GM18867 (cell line): ENCODE data around the gene PRSS38.
"Not testable (repeated sequence)": the region's sequence is repeated elsewhere in the genome, so short reads cannot be mapped to it uniquely, and the experiment has no call there.

ENCODE experiments used
- ATAC-seq: cut with Tn5 transposase; IDR thresholded peaks from one replicate; pipeline ENCODE4 v1.9.1; 2021; ENCODE audit warnings: mild to moderate bottlenecking, moderate library complexity; ENCODE audit not compliant: unreplicated experiment

The PRSS38 gene

GRCh38 chr1:227838181-227838580 lies 22.7 kb downstream of the PRSS38 start:
- no peak for ATAC-seq

- ATAC-seq: no peak
Observed at GRCh38 chr1:227841096-227841495, 25.6 kb downstream of the PRSS38 start.

- ATAC-seq: no peak
Observed at GRCh38 chr1:227844320-227845146, 29.1 kb downstream of the PRSS38 start.

DNA sequence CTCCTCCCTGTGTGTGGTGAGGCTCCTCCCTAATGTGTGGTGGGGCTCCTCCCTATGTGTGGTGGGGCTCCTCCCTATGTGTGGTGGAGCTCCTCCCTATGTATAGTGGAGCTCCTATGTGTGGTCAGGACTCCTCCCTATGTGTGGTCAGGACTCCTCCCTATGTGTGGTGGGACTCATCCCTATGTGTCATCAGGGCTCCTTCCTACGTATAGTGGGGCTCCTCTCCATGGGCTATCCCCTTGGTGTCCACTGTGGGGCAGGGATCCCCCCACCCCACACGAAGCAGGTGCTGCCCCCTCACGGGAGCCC lies 29.6 kb downstream of the PRSS38 start:
- no peak for ATAC-seq

DNA sequence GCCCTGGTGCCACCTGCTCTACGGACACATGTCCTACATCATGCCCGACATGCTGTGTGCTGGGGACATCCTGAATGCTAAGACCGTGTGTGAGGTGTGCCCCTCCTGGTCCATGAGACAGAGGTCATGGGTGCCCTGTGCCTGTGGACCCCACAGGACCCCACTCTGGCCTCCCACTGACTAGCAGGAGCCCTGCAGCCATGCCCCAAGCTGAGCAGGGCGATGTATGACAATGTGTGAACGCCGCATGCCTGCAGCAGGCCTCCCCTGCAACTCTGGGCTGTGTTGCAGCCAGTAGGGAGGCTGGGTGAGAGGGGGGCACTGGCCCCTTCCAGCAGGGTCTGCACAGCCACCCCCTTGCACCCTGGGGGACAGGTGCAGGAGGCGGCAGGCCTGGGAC lies 30.0 kb downstream of the PRSS38 start:
- no peak for ATAC-seq

DNA sequence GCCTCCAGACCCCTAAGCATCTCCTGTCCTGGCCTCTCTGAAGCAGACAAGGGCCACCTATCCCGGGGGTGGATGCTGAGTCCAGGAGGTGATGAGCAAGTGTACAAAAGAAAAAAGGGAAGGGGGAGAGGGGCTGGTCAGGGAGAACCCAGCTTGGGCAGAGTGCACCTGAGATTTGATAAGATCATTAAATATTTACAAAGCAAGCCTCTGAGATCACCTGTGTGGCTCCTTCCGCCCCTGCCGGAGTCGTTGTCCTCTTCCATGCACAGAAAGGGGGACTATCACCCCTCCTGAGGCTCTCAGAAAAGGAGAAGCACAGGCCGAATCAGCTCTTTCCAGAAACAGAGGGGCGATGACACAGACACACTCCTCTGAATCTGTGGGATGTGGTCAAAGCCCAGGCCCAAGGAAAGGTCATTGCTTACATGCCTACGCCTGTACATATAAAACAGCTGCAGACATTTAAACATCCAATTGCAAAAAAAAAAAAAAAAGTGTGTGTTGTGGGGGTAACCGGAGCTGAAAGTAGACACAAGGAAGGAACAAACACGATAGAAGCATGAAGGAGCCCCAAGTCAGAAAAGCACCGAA lies 30.9 kb downstream of the PRSS38 start:
- no peak for ATAC-seq

DNA sequence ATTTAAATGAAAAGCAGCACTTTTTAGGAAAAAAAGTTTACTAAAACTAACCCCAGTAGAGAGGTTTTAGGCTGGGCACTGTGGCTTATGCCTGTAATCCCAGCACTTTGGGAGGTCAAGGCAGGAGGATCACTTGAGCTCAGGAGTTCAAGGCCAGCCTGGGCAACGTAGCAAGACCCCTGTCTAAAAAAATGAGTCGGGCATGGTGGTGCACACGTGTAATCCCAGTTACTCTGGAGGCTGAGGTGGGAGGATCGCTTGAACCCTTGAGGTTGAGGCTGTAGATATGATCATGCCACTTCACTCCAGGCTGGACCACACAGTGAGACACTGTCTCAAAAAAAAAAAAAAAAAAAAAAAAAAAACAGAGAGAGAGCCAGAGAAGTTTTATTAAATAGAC lies 31.6 kb downstream of the PRSS38 start:
- ATAC-seq: not testable (repeated sequence)

DNA sequence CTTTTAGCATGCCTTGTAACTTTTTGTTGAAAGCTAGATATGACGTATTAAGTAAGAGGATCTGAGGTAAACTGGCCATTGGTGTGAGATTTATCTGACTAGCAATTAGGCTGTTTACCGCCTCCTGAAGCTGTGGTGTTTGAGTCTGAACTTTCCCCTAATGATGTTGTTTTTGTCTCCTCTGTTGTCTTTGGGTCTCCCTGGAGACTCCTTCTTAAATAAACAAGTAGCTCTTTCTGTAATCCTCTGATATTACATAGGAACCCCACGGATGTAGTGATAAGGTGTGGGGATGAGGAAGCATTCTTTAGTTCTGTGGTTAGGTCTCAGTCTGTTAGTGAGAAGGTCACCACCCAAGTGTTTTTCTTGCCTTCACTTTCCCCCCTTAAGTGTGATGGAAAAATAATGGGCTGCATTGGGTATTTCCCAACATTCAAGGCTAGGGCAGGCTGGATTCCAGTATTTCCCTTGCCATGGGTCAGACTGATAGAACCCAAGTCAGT lies 33.0 kb downstream of the PRSS38 start:
- ATAC-seq: no peak

DNA sequence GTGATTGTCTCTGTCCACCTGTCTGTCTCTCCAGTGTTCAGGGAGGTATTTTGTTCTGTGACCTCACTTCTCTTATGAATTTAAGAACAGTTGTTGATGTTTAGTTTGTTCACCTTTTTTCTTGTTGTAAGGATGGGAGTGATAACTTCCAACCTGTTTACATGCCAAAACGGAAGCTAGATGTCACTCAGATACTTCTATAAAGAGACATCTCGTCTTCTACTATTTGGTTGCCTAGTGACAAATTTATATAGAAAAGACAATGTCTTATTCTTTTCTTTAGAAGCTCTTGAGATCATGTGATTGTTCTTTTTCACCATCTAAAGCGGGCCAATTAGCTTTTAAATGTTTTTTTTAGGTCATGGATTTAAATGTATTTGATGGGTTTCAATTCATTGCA lies 33.8 kb downstream of the PRSS38 start:
- ATAC-seq: no peak

GRCh38 chr1:227854189-227854588 lies 38.7 kb downstream of the PRSS38 start:
- no peak for ATAC-seq

DNA sequence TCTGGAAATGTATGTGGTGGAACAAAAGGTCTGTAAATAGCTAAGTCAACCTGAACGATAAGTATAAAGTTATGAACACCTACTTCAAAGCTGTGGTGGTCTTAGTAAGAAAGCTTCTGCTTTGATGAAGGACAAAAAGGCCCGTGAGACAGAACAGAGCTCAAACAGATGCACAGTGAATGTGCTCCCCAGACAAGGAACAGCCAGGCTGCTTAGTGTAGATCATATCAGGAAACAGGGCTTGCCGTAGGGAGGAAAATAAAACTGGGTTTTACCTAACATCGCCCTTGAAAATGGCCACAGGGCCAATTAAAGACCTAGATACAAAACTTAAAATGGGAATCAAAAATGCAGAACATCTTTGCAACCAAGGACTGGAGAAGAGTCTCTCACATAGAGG lies 40.2 kb downstream of the PRSS38 start:
- ATAC-seq: no peak

- no peak for ATAC-seq
Observed at GRCh38 chr1:227856147-227856858, 40.8 kb downstream of the PRSS38 start.

DNA sequence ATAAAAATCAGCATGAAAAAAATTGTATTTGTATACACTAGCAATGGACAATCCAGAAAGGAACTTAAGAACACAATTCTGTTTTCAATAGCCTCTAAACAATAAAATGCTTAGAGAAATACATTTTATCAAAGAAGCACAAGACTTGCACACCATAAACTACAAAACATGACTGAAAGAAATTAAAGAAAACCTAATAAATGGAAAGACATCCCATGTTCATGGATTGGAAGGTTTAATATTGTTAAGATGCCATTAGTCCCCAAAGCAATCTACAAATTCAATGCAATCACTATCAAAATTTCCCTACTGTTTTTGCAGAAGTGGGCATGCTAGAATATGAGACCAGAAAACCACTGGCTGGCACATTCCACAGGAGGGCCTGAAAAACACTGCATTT lies 49.4 kb downstream of the PRSS38 start:
- no peak for ATAC-seq

GRCh38 chr1:227869279-227869842 lies 53.9 kb downstream of the PRSS38 start:
- no peak for ATAC-seq

DNA sequence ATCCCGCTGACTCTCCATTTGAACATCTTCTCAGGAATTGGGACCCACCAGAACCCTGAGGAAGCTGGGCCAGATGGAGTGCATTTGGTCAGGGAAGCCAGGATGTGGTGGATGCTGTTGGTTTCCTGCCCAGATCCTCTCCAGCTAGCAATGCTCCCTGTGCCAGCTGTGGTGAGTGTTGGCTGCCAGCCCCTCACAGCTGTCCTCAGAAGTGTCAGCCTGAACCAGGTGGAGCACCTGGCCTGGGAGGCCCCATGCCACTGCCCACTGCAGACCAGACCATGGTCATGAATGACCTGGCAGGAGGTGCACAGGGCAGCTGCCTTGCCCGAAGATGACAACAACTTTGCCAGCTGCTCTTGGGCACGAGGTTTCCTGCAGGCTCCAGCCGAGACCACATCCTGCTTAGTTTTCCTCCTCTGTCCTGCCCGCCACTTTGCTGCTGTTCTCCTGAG lies 54.4 kb downstream of the PRSS38 start:
- no peak for ATAC-seq

DNA sequence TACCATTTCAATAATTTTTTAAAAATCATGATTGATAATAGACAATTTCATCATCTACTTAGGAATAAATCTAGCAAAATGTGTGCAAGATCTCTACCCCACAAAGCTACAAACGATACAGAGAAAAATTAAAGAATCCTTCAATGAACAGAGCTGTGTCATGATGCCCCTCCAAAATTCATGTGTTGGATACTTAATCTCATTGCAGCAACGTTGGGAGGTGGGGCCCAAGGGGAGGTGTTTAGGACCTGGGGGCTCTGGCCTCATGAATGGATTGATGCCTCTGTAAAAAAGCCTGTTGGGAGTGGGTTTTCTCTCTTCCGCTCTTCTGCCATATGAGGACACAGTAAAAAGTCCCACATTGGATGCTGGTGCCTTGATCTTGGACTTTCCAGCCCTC lies 54.9 kb downstream of the PRSS38 start:
- ATAC-seq: no peak

- not testable (repeated sequence) for ATAC-seq
Observed at GRCh38 chr1:227871892-227872291, 56.4 kb downstream of the PRSS38 start.

GRCh38 chr1:227877810-227878209 lies 62.3 kb downstream of the PRSS38 start:
- not testable (repeated sequence) for ATAC-seq

DNA sequence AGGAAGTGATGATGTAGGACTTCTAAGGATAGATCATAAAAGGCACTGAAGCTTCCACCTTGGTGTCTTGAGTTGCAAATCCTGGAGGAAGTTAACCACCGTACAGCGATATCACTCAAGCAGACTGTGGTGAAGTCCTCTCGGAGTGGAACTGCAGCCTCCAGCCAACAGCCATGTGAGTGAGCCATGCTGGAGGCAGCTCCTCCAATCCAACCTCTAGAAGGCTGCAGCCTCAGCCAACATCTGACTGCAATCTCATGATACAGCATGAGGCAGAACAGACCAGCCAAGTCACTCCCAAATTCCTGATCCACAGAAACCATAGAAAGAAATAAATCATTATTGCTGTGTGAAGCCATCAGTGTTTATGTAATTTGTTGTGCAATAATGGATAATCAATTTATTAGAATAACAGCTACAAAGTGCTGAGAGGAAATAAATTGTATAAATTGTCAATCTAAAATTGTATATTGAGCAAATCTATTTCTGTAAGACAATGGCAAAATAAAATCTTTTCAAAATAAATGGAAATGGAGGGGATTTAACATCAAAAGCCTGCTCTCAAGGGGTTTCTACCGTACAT lies 65.0 kb downstream of the PRSS38 start:
- no peak for ATAC-seq

DNA sequence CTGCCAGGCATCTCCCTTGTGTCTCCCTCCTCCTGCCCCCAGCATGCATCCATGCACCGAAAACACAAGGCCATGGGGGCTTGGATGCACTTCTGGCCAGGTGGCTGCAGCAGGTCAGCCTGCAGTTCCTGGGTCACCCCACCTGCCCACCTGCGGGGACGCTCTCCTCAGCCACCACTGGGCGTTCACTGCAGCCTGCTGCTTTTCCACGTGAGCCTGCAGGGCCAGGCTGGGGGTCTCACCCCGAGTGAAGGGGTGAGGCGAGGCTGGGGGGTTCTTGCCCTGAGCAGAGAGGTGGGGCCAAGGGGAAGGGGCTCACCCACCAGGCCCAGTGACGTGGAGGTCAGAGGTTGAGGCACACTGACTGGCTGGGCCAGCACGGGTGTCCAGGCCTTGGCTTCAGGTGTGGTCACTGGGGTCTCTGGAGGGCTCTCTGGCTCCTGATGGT lies 67.6 kb downstream of the PRSS38 start:
- no peak for ATAC-seq
